BJ (cell line): ENCODE results near the gene MUC5B. TPM values are rescaled to one million over a fixed set of nuclear protein-coding genes. Genes with fewer than 3 reads are reported as not detected.

Experiments used
- CTCF ChIA-PET: fragments of 350-600 bp; formaldehyde crosslinking; extraction: SDS; loops from one replicate; lab custom pipeline; 2021; ENCODE audit warnings: antibody characterized with exemption, inconsistent platforms; lab: Yijun Ruan, JAX
- POLR2A ChIA-PET: fragments of 300-600 bp; sonication (Branson Sonifier 250); formaldehyde crosslinking; extraction: SDS; loops from one replicate; lab custom pipeline; 2021; ENCODE audit warnings: antibody characterized with exemption; lab: Charles Lee
- DNase-seq: peaks from one replicate; pipeline ENCODE4 v3.0.0-alpha.2; 2011; ENCODE audit warnings: low read depth
- H3K27me3 ChIP-seq: 2 replicates; pipeline ENCODE4 v1.6.0; 2011; ENCODE audit warnings: low read length; ENCODE audit not compliant: control insufficient read depth, insufficient read depth
- H3K36me3 ChIP-seq: 2 replicates; pipeline ENCODE4 v1.5.1; 2011; ENCODE audit warnings: low read length; ENCODE audit not compliant: control insufficient read depth, insufficient read depth
- H3K4me3 ChIP-seq: 2 replicates; pipeline ENCODE4 v1.5.1; 2011; ENCODE audit warnings: low read depth, mild to moderate bottlenecking, control low read depth, low read length
- polyA plus RNA-seq: library from polyadenylated mRNA; depleted of rRNA; stranded (reverse); fragments of >200 nt; gene quantifications from 2 replicates; pipeline ENCODE4 v1.2.3, GENCODE V29; 2011
- TF ChIP-seq, protein P1 (sequence below): IDR thresholded peaks from 2 replicates; pipeline ENCODE4 v1.5.1; 2011; ENCODE audit warnings: low read depth, mild to moderate bottlenecking, control low read depth, inconsistent platforms, low read length, moderate library complexity; ENCODE audit not compliant: insufficient read depth

The MUC5B gene
- polyA plus RNA-seq, 1 experiment: not detected

DNA sequence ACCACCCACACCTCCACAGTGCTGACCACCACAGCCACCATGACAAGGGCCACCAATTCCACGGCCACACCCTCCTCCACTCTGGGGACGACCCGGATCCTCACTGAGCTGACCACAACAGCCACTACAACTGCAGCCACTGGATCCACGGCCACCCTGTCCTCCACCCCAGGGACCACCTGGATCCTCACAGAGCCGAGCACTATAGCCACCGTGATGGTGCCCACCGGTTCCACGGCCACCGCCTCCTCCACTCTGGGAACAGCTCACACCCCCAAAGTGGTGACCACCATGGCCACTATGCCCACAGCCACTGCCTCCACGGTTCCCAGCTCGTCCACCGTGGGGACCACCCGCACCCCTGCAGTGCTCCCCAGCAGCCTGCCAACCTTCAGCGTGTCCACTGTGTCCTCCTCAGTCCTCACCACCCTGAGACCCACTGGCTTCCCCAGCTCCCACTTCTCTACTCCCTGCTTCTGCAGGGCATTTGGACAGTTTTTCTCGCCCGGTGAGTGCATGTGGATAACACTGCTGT, 28.4 kb downstream of the MUC5B start:
- H3K27me3 ChIP-seq: no peaks in the 10 kb centered on the region
- TF ChIP-seq, protein P1, sequence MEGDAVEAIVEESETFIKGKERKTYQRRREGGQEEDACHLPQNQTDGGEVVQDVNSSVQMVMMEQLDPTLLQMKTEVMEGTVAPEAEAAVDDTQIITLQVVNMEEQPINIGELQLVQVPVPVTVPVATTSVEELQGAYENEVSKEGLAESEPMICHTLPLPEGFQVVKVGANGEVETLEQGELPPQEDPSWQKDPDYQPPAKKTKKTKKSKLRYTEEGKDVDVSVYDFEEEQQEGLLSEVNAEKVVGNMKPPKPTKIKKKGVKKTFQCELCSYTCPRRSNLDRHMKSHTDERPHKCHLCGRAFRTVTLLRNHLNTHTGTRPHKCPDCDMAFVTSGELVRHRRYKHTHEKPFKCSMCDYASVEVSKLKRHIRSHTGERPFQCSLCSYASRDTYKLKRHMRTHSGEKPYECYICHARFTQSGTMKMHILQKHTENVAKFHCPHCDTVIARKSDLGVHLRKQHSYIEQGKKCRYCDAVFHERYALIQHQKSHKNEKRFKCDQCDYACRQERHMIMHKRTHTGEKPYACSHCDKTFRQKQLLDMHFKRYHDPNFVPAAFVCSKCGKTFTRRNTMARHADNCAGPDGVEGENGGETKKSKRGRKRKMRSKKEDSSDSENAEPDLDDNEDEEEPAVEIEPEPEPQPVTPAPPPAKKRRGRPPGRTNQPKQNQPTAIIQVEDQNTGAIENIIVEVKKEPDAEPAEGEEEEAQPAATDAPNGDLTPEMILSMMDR: no peak
- no peaks in the 10 kb centered on the region for H3K36me3 ChIP-seq
- POLR2A ChIA-PET: no interaction called here
- no peak overlapping the region for H3K4me3 ChIP-seq
- CTCF ChIA-PET: no interaction called here
- no peak for DNase-seq

DNA sequence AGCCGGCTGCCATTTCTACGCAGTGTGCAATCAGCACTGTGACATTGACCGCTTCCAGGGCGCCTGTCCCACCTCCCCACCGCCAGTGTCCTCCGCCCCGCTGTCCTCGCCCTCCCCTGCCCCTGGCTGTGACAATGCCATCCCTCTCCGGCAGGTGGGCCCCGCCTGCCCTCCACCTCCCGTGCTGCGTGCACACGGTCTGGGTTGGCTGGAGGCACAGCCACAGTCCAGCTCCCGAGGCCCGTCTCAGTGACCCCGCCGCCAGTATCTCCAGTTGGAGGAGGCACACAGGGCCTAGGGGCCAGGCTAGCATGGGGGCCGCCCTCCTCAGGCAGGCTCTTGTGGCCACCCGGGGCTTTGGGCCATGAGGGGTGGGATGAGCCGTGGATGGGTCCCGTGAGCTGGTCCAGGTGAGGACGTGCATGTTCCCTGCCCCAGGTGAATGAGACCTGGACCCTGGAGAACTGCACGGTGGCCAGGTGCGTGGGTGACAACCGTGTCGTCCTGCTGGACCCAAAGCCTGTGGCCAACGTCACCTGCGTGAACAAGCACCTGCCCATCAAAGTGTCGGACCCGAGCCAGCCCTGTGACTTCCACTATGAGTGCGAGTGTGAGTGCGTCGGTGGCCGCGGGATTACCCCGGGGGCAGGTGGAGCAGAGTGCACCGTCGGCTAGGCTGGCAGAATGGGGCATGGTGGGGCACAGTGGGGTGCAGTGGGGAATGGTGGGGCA, 29.7 kb downstream of the MUC5B start:
- CTCF ChIA-PET: interaction anchor here (0.6 kb wide), 1 partner anchor 409 kb away, joined by 4 read pairs; no protein-coding TSS in a partner anchor
- H3K27me3 ChIP-seq: no peaks in the 10 kb centered on the region
- H3K4me3 ChIP-seq: no peak overlapping the region

GRCh38 chr11:1253103-1253485, 30.2 kb downstream of the MUC5B start:
- ChIA-PET CTCF (interaction anchor here (0.6 kb wide), 1 partner anchor 410 kb away, joined by 4 read pairs; no protein-coding TSS in a partner anchor), POLR2A (no interaction called here)
- DNase-seq: no peak
- Histone ChIP-seq H3K27me3 (no peaks in the 10 kb centered on the region), H3K36me3 (no peaks in the 10 kb centered on the region), H3K4me3 (no peak overlapping the region)
- TF ChIP-seq, protein P1: no peak

More for the DNA sequence above, 29.7 kb downstream of the MUC5B start:
- DNase-seq: no peak
- POLR2A ChIA-PET: no interaction called here
- TF ChIP-seq, protein P1: no peak
- H3K36me3 ChIP-seq: no peaks in the 10 kb centered on the region

- ChIA-PET CTCF (no interaction called here), POLR2A (no interaction called here)
- TF ChIP-seq, protein P1: no peak
- no peak overlapping the region for H3K4me3 ChIP-seq
- no peaks in the 10 kb centered on the region for H3K27me3 ChIP-seq
- no peaks in the 10 kb centered on the region for H3K36me3 ChIP-seq
- no peak for DNase-seq
Measured at GRCh38 chr11:1254086-1254648, 31.3 kb downstream of the MUC5B start.

- POLR2A ChIA-PET: no interaction called here
- TF ChIP-seq, protein P1: no peak
- no peak overlapping the region for H3K4me3 ChIP-seq
- CTCF ChIA-PET: no interaction called here
- no peak for DNase-seq
- no peaks in the 10 kb centered on the region for H3K27me3 ChIP-seq
- H3K36me3 ChIP-seq: no peaks in the 10 kb centered on the region
Measured at GRCh38 chr11:1254733-1255132, 31.9 kb downstream of the MUC5B start.
